Stimulated activated CD4-positive, alpha-beta T cell treated with anti-CD3 and anti-CD28 coated beads, Interleukin-1b, Interleukin-23, amount 100 ng/mL, for 1 hour (primary cell): ENCODE measurements around the gene HDX.
"Not testable (repeated sequence)": the region's sequence is repeated elsewhere in the genome, so short reads cannot be mapped to it uniquely, and the experiment has no call there.

ENCODE experiments used
- DNase-seq, 2 donors: peaks; one replicate each; pipeline ENCODE4 v3.0.0-alpha.2; 2020; ENCODE audit warnings: low read depth in 2 of 2

Gene HDX

DNA sequence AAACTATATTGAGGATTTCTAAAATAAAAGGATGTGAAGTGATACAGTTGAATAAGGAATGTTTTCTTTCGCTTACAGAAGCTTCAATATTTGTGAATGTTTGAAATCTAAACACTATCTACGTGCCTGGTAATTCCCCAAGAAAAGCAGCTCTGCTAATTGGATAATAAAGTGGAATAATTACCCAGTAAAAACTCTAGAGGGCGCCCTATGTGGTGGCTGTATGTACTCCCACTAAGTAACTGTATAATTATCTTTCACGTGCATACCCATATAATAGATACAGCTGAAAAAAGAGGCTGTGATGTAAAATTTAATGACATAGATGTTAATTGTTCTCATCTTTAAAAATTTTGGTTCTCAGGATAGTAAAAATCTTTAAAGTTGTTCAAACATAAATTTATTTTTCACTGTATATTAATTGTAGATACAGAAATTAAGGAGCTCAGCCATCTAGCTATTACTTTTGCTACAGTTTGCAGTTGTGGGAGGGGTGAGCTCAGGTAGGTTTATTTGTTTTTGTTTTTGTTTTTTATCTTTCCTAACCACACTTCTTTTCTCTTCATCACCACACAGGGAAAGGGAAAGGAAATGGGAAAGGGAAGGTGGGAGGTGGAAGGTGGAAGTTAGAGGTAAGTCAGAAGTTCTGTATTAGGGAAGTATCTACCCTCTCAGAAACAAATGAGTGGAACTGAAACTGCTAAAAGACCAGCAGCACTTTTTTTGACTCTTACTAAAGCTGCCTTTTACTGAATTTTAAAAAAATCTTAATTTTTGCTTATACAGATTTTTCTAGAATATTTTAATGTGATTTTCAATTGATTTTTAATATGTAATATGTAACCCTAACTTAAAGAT lies 162.5 kb downstream of the HDX start:
- no peak for DNase-seq

DNA sequence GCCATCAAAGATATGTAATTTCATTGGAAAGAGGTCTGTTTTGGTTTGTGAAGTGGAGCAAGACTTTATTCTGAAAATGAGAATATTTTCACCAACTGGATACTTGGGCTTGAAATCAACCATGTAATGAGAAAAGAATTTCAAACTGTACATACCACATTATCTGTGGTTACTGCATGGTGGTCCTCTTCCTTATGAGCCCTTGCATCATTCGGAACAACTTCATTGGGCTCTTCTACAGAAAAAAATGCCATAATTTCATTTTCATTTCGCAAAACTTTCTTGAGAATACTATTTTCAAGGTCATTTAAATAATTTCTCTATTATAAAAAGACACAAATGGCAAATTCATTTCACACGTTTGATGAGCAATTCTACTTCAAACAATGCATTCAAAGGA lies 165.6 kb downstream of the HDX start:
- DNase-seq = no peak

DNA sequence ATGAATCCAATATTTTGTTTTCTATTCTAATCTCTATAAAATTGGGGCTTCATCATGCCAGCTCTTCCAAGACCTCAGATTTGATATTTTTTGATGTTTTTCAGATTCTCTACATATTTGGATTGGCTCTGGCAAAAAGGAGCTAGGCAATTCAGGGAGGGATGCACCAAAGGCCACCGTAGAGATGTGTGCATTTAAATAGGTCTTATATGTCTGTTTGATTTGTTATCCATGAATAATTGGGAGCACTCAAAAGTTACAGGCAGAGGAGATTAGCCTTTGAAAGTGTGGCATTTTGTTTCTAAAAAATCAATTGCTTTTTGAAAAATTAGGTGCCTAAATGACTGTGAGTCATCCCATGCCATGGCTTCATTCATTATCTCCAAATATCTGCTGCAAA lies 167.1 kb downstream of the HDX start:
- DNase-seq = no peak

DNA sequence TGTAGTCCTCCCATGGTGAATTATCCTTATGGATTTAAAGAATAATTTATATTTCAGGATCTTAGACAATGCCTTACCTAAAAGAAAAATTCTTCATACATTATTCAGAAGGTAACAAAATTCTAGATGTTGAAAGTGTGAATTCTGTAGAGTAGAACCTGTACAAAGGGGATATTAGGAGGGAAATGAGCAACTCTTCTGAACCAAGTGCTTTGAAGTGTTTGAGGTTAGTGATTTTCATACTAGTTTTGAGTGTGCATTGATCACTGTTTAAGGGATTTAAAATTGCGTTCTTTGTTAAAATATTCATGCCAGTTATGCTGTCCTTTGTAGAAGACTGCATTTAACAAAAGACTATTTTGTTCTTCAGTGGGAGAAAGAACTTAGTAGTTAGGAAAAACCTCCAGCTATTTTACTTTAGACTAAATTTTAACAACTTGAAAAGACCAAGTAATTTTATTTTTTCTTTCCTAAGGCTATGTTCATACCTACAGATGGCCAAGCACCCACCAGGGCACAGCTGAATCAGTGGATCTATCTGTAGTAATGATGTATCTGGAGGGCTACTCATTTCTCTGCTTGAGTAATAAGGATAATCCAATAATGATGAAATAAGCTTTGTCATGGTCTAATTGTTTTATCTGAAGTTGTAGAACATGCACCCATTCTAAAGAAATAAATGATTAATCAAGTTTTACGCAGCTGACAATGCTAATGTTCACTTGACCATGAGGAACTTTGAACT lies 180.0 kb downstream of the HDX start:
- DNase-seq = no peak

DNA sequence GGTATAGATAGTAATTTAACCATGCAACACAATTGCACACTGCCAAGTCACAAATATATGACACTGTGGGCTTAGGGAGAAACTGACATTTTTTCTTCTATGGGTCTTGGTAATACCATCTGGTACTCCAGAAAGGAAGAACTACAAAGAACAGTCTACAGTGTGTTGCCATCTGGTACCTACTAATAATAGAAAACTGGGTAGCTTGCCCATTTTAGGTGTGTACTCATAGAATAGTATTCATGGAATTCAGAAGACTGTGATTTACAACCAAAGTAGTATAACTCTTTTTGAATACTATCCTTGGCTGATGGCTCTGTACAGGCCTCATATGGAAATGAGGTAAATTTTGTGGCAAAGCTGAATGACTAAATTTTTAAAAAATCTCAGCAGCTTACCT lies 181.6 kb downstream of the HDX start:
- no peak for DNase-seq

DNA sequence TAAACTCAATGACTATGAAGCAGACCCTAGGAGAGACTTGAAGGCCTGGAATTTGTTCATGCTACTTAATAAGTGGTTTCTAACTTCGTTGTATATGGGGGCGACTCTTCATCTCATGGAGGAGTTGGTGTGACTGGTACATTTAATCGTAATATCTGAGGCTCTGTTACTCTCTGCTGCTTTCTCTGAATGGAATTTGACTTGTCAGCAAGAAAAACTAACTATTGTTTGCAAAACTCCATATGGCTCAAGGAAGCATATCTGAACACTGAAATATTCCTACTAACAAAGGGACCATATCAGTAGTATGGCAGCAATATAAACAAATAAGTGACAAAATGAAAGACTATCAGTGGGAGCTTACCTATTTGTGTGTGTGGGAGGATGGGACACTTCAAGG lies 182.2 kb downstream of the HDX start:
- DNase-seq = no peak

DNA sequence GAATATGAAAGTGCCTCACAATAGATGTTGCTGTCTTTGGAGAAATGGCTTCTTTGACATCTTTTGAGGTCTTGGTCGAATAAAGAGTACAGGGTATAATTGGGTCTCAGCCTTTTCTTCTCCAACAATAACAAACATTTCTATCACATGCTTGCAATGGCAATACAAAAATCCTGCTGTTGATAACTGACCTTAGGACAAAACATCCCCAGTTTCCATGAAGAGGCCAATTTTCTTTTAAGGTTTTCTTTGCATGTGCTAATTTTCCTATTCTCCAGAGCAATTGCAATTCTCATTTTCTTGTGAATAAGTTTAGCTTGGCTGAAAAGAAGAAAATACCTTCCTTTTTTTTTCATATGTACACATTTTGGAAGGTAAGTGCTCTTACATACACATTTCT lies 183.6 kb downstream of the HDX start:
- no peak for DNase-seq

DNA sequence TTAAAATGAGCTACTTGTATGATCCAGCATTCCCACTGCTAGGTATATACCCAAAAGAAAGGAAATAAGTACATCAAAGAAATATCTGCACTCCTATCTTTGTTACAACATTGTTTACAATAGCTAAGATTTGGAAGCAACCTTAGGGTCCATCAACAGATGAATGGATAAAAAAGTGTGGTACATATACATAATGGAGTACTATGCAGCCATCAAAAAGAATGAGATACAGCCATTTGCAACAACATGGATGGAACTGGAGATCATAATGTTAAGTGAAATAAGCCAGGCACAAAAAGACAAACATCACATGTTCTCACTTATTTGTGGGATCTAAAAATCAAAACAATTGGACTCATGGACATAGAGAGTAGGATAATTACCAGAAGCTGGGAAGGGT lies 186.3 kb downstream of the HDX start:
- DNase-seq = not testable (repeated sequence)
